Myocyte (in vitro differentiated cells): ENCODE measurements around the gene AEN. TPM values are rescaled to one million over a fixed set of nuclear protein-coding genes. Genes with fewer than 3 reads are reported as not detected.

Experiments used
- DNase-seq: peaks from one replicate; pipeline ENCODE4 v3.0.0-alpha.2; 2012; ENCODE audit warnings: low read depth
- polyA plus RNA-seq: library from polyadenylated mRNA; unstranded; fragments of >200 nt; gene quantifications from one replicate; pipeline ENCODE4 v1.2.1, GENCODE V29; 2012; ENCODE audit warnings: missing spikeins
- total RNA-seq: library from RNA; depleted of rRNA; stranded (reverse); fragments of >200 nt; gene quantifications from 2 replicates; pipeline ENCODE4 v1.2.3, GENCODE V29; 2014

The AEN gene, protein sequence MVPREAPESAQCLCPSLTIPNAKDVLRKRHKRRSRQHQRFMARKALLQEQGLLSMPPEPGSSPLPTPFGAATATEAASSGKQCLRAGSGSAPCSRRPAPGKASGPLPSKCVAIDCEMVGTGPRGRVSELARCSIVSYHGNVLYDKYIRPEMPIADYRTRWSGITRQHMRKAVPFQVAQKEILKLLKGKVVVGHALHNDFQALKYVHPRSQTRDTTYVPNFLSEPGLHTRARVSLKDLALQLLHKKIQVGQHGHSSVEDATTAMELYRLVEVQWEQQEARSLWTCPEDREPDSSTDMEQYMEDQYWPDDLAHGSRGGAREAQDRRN
- 50.3 and 52.3 TPM in 2 replicates for total RNA-seq
- polyA plus RNA-seq, result 28.2 TPM

DNA sequence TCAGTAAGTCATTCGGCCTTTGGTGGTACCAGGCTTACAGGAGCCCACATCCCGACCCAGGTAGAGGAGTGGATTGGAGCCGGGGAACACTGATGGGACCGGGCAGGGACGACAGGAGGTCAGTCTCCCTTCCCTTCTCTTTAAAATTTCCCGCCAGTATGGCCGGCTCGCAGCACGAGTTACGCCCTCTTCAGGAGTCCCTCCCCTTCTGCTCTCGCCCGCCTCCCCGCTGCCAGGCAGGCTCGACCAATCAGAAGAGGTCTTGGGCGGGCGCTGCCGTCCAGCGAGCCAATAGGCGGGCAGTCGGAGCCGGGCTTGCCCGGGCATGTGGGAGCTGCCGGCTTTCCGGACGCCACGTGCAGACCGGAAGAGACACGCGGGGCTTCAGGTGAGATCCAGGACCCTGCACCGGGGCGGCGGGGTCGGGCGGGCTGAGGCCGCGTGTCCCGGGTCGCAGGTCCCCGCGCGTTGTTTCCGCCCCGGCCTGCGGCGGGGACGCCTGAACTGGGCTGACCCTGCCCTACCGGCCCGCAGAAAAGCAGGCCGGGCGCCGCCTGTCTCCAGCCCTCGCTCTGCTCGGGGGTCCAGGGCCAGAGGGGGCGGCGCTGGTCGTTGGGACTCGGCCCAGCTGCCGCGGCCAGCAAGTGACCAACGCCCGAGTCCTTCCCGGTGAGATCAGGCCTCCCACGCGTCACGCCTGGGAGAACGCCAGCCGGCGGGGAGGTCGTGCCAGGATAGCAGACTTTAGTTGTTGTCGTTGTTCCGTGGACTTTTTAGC, at the start of gene AEN:
Gene AEN (plus strand): TSS at position 346 of the 778 bp plus-strand sequence. CDS start 4,870 bp downstream, outside the sequence.
- DNase-seq, result peak; percentile 97

DNA sequence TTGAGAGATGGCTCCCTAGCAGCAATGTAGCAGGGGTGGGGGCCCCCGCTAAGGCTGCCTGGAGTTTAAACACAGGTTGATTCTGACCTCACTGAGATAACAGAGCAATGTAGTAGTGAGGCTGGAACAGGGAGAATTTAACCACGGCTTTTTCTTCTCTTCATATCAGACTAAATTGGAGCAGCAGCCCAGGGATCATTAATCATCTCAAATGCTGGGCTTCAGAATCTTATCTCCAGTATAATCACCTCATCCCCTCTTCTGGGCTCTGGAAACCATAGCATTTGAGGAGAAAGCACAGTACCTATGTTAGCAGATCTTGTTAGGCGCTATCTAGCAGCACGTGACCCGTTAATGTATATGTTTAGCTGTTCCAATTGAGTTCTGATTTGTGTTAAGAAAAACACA, 49.3 kb upstream of the AEN start:
- no peak for DNase-seq

GRCh38 chr15:88574077-88574476, 47.1 kb upstream of the AEN start:
- no peak for DNase-seq

- no peak for DNase-seq
Measured at GRCh38 chr15:88574655-88575054, 46.5 kb upstream of the AEN start.

DNA sequence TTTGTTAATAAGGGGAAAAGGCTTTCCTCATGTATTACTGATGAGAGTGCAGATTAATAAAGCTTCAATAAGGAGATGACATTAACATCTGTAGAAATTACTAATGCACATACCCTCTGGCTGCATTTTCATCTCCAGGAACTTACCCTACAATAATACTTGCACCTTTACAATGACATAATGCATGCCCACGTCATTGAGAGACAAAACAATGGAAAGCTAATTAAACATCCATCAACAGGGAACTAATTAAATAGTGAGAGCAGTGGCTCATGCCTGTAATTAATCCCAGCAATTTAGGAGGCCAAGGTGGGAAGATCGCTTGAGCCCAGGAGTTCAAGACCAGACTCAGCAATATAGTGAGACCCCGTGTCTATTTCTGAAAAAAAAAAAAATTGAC, 41.8 kb upstream of the AEN start:
- DNase-seq, result no peak

- DNase-seq, result no peak
Measured at GRCh38 chr15:88580532-88580931, 40.6 kb upstream of the AEN start.

- no peak for DNase-seq
Measured at GRCh38 chr15:88586401-88587162, 34.6 kb upstream of the AEN start.

GRCh38 chr15:88590759-88591158, 30.4 kb upstream of the AEN start:
- DNase-seq, result no peak

- no peak for DNase-seq
Measured at GRCh38 chr15:88591384-88591783, 29.8 kb upstream of the AEN start.

GRCh38 chr15:88603885-88604284, 17.3 kb upstream of the AEN start:
- no peak for DNase-seq

DNA sequence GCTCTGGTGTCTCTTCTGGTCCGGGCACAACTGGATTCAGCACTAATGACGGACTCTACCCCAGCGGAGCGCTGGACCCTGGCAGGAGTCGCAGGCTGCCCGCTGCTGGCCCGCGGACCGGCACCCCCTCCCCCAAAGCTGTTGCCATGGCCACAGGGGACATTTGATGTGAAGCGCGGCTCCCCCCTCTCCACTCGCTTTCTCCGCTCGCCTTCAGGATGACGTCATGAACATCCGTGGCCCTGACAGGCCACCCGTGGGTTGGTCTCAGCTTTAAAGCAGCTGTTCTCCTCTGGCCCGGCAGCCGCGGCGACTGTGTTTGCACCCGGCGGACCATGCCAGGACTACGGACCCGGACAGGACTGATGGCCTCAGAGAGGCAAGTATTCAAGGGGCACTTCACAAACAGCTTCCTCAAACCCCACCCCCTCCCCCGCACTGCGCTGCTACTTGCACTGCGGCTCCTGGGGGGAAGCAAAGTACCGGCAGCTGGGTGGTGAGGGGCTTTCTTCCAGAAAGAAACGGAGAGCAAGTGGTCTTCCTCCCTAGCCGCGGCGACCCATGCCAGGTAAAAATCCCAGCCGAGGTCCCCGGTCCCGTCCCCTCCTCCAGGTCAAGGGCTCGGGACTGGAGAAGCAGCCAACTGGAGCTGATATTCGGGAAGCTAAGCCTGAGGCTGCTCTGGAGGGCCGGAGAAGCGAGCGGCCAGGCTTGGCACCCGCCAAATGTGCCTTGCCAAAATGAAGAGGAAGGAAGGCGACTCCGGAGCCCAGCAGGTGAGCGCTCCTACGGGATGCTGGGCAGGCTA, 16.6 kb upstream of the AEN start:
- peak; percentile 12 for DNase-seq

- DNase-seq, result peak; percentile 61
Measured at GRCh38 chr15:88605189-88606069, 15.7 kb upstream of the AEN start.

- no peak for DNase-seq
Measured at GRCh38 chr15:88606070-88606794, 14.9 kb upstream of the AEN start.

DNA sequence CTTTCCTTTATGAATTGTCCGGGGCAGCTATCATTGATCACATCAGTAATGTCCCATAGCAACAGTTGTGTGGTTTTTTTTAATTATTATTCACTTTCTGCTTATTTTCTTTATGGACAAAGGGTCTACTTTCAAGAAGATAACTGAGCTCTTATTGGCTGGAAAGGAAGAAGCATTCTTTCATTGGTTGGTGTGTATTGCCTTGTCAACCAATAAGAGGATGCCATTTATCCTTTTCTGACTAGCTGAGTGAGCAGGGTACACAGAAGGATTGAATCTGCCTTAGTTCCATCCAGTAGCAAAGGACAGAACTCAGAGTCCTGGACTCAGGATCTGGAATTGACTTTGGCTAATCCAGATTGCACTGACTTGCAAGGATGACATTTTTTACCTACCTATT, 13.2 kb upstream of the AEN start:
- DNase-seq, result no peak

DNA sequence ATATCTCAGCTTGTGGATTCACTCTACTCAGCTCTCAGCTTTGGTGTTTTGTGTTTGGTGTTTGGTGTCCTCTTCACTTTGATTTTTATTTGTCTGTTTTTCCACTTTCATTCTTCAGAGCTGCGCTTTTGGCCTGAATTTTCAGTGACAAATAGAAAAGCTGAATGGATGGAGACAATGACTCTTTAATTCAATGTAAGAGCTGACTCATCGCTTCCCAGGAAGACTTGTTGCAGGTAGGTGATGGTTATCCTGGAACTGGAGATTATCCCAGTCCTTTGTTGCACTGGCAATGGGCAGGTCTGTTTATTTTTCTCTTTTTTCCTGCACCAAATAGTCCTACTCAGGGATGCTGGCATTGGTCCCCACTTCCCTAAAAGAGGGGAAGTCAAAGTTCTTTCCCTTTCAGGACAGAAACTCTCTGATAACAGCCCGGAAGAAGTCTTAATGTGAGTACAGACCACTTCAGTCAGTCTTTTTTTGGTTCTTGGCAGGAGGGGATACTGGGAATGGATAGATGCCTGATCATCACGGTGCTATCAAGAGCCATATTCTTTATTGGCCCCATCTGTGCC, 12.4 kb upstream of the AEN start:
- no peak for DNase-seq

DNA sequence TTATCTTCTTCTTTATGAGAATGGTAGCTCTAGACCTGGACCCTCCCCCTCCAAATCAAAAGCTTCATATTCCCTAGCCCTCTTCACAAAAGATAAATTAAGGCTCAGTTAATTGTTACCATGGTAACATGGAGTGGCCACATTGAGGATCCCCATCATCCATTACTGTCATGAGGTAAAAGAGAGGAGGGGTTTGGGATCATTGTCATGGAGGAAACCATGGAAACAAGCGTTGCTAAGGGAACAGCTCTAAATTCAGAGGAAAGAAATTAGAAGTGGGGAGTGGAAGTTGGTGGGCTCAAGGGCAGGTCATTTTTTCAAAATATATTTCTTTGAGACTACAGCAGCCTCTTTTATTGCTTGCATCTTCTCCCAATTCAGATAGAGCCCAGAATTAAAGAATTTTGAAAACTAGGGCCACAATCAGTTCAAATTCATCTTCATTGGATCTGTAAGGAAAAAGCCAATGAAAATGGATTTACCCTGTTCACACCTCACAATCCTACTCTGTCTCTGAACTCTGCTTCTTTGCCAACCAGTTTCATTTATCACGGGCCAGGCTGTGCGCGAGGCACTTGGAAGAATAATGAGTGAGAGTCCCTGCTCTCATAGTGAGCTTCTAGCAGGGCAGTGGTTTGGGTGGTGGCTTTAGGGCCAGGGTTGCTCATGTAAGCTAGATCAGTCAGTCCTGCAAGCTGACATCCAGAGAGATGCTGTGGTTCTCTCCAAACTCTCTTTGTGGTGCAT, 11.6 kb upstream of the AEN start:
- DNase-seq, result no peak

DNA sequence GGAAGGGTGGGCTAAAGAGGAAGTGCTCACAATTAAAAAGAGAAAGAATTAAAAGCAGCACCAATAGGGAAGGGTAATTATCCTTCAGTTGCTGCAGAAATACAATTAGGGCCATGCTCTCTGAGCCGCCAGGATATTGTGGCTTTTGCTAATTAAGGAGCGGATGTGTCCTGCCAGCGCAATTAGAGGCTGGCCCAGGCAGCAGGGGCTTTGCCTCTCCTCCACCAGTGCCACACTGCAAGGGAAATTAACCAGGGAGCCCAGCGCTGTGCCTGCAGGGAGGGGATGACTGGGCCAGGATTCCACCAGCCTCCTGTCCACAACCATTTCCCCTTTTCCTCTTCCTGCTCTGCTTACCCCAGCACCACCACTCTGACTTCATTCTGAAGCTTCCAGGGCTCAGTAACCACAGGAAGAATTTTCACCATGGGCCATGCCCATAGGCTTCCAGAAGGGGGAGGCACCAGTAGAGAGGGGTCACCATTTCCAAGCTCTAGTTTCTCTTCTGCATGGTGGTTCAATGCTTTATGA, 10.4 kb upstream of the AEN start:
- DNase-seq, result no peak
